CD4-positive, alpha-beta T cell (primary cell): ENCODE results near the gene SNTA1. TPM values are rescaled to one million over a fixed set of nuclear protein-coding genes. Genes with fewer than 3 reads are reported as not detected.

Experiments
- ATAC-seq: fragments of 200-7000 bp; cut with Tn5 transposase; one replicate; pipeline ENCODE4 v1.10.0; 2022; ENCODE audit warnings: mild to moderate bottlenecking; ENCODE audit not compliant: poor library complexity
- CTCF ChIA-PET: fragments of 350-600 bp; sonication (Branson Sonifier 250); formaldehyde crosslinking; loops from one replicate; lab custom pipeline; 2021; ENCODE audit warnings: antibody characterized with exemption, inconsistent platforms; lab: Charles Lee
- POLR2A ChIA-PET: fragments of 350-600 bp; sonication (Branson Sonifier 250); formaldehyde crosslinking; loops from one replicate; lab custom pipeline; 2021; ENCODE audit warnings: antibody characterized with exemption, inconsistent platforms; lab: Charles Lee
- DNase-seq, 14 experiments: peaks; one replicate each; pipeline ENCODE4 v3.0.0-alpha.2; 2013 to 2020; ENCODE audit warnings: mixed read lengths in 2 of 14
- H3K27ac ChIP-seq, 2 donors: one replicate each; pipeline versions ENCODE4 v1.5.1 to v1.7.0; 2013; ENCODE audit warnings: low read length in 2 of 2, low read depth in 1 of 2, mild to moderate bottlenecking in 1 of 2
- H3K27me3 ChIP-seq, 2 experiments: 1 replicate in 1 of 2; 2 replicates in 1 of 2; pipeline versions ENCODE4 v1.6.1 to v1.7.0; 2013; ENCODE audit warnings: low read length in 2 of 2, control low read depth in 1 of 2, mild to moderate bottlenecking in 1 of 2, moderate library complexity in 1 of 2; ENCODE audit not compliant: insufficient read depth in 2 of 2, control insufficient read depth in 1 of 2
- H3K36me3 ChIP-seq: one replicate; pipeline ENCODE4 v1.6.1; 2013; ENCODE audit warnings: low read length, control low read depth; ENCODE audit not compliant: insufficient read depth
- H3K4me1 ChIP-seq: one replicate; pipeline ENCODE4 v1.6.1; 2013; ENCODE audit warnings: low read length, control low read depth; ENCODE audit not compliant: insufficient read depth
- H3K4me3 ChIP-seq: one replicate; pipeline ENCODE4 v1.5.1; 2013; ENCODE audit warnings: mild to moderate bottlenecking, low read length, moderate library complexity
- H3K9me3 ChIP-seq, 2 experiments: 1 replicate in 1 of 2; 2 replicates in 1 of 2; pipeline versions ENCODE4 v1.6.1 to v1.7.0; 2013; ENCODE audit warnings: low read length in 2 of 2, mild to moderate bottlenecking in 2 of 2, control low read depth in 1 of 2, moderate library complexity in 1 of 2; ENCODE audit not compliant: control insufficient read depth in 1 of 2, insufficient read depth in 1 of 2
- H3K27ac Mint-ChIP-seq: one replicate; pipeline ENCODE4 v1.8.0; 2020; ENCODE audit warnings: mixed read lengths
- H3K27me3 Mint-ChIP-seq: one replicate; pipeline ENCODE4 v1.8.0; 2021; ENCODE audit warnings: mixed read lengths
- H3K36me3 Mint-ChIP-seq: one replicate; pipeline ENCODE4 v1.8.0; 2021; ENCODE audit warnings: low read depth, mixed read lengths
- H3K4me1 Mint-ChIP-seq: one replicate; pipeline ENCODE4 v1.8.0; 2021; ENCODE audit warnings: low read depth, mixed read lengths
- H3K4me3 Mint-ChIP-seq: one replicate; pipeline ENCODE4 v1.8.0; 2020; ENCODE audit warnings: mild to moderate bottlenecking, mixed read lengths
- H3K9me3 Mint-ChIP-seq: one replicate; pipeline ENCODE4 v1.8.0; 2020; ENCODE audit warnings: mixed read lengths
- intact Hi-C, 2 experiments: fragments of 100-400 bp; cut with DNase I in 1 of 2; cut with micrococcal nuclease in 1 of 2; formaldehyde crosslinking; loops; one replicate each; pipeline versions ENCODE4 v1.15.1 to v1.9.0; 2023 to 2025; cut with DNase I, micrococcal nuclease
- total RNA-seq, 174 experiments: library from RNA in 2 of 174; stranded (reverse) in 2 of 174; gene quantifications; one replicate each; pipeline ENCODE4 v1.2.3 and lab custom pipeline; 2021 to 2026
- TF ChIP-seq, protein P1 (sequence below): fragments of 200-600 bp; IDR thresholded peaks from one replicate; pipeline ENCODE4 v1.8.0; 2022; ENCODE audit warnings: antibody characterized with exemption, mild to moderate bottlenecking

Gene SNTA1
- total RNA-seq, 2 experiments from 2014 or later, result 5.0 to 5.2 TPM

GRCh38 chr20:33475381-33476152 is 32.0 kb upstream of the SNTA1 start:
- Mint-ChIP-seq H3K9me3 (no peaks in the 10 kb centered on the region), H3K27me3 (no peaks in the 10 kb centered on the region), H3K27ac (no peak overlapping the region), H3K4me1 (no peaks in the 10 kb centered on the region), H3K36me3 (no peaks in the 10 kb centered on the region), H3K4me3 (no peak overlapping the region)
- DNase-seq, result no peak
- H3K27ac ChIP-seq, result no peak overlapping the region
- H3K36me3 ChIP-seq, result no peaks in the 10 kb centered on the region
- ChIA-PET CTCF (no interaction called here), POLR2A (no interaction called here)
- ATAC-seq, result no peak
- no peaks in the 10 kb centered on the region for H3K27me3 ChIP-seq
- H3K4me3 ChIP-seq, result no peak overlapping the region
- TF ChIP-seq, protein P1, sequence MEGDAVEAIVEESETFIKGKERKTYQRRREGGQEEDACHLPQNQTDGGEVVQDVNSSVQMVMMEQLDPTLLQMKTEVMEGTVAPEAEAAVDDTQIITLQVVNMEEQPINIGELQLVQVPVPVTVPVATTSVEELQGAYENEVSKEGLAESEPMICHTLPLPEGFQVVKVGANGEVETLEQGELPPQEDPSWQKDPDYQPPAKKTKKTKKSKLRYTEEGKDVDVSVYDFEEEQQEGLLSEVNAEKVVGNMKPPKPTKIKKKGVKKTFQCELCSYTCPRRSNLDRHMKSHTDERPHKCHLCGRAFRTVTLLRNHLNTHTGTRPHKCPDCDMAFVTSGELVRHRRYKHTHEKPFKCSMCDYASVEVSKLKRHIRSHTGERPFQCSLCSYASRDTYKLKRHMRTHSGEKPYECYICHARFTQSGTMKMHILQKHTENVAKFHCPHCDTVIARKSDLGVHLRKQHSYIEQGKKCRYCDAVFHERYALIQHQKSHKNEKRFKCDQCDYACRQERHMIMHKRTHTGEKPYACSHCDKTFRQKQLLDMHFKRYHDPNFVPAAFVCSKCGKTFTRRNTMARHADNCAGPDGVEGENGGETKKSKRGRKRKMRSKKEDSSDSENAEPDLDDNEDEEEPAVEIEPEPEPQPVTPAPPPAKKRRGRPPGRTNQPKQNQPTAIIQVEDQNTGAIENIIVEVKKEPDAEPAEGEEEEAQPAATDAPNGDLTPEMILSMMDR, result no peak
- intact Hi-C loops, result no loop called here
- H3K9me3 ChIP-seq, result no peaks in the 10 kb centered on the region
- H3K4me1 ChIP-seq, result no peaks in the 10 kb centered on the region

- Mint-ChIP-seq H3K36me3 (no peaks in the 10 kb centered on the region), H3K4me1 (no peaks in the 10 kb centered on the region), H3K27ac (no peak overlapping the region), H3K4me3 (no peak overlapping the region), H3K9me3 (no peaks in the 10 kb centered on the region), H3K27me3 (no peaks in the 10 kb centered on the region)
- DNase-seq, result no peak
- TF ChIP-seq, protein P1, result no peak
- no peaks in the 10 kb centered on the region for H3K36me3 ChIP-seq
- ChIA-PET CTCF (no interaction called here), POLR2A (no interaction called here)
- H3K27ac ChIP-seq, result no peak overlapping the region
- H3K4me3 ChIP-seq, result no peak overlapping the region
- no peaks in the 10 kb centered on the region for H3K4me1 ChIP-seq
- ATAC-seq, result no peak
- intact Hi-C loops, result no loop called here
- H3K27me3 ChIP-seq, result no peaks in the 10 kb centered on the region
- no peaks in the 10 kb centered on the region for H3K9me3 ChIP-seq
These were observed 31.4 kb upstream of the SNTA1 start for GRCh38 chr20:33474963-33475362.

DNA sequence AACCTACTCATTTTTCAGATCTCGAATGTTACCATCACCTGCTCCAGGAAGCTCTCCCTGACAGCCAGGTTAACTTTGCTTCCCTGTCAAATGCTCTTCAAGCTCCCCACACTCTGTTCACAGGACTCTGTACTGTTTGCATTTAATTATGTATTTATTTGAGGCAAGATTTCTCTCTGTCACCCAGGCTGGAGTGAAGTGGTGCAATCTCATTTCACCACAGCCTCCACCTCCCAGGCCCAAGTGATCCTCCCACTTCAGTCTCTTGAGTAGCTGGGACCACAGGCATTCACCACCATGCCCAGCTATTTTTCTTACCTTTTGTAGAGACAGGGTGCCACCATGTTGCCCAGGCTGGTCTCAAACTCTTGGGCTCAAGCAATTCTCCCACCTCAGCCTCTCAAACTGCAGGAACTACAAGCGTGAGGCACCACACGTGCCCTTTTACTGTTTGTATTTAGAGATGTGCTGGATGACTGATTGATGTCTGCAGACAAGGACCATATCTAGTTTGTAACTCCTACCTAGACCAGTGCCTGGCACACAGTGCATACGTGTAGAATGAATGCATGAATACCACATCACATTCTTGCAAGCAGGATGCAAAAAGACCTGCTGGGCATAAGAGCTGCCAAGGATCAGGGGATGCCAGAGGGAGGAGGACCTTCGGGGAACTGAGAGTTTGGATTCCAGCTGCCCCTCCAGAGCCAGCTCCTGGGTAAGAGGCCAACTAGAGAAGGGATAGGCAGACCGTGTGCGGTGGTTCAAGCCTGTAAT is 30.7 kb upstream of the SNTA1 start:
- intact Hi-C loops, result no loop called here
- Histone ChIP-seq H3K4me1 (no peaks in the 10 kb centered on the region), H3K9me3 (no peaks in the 10 kb centered on the region), H3K27me3 (no peaks in the 10 kb centered on the region), H3K4me3 (no peak overlapping the region), H3K36me3 (no peaks in the 10 kb centered on the region), H3K27ac (no peak overlapping the region)
- Mint-ChIP-seq H3K4me1 (no peaks in the 10 kb centered on the region), H3K9me3 (no peaks in the 10 kb centered on the region), H3K4me3 (no peak overlapping the region), H3K27me3 (no peaks in the 10 kb centered on the region), H3K36me3 (no peaks in the 10 kb centered on the region), H3K27ac (no peak overlapping the region)
- DNase-seq, result no peak
- CTCF ChIA-PET, result interaction anchor here (1.8 kb wide), 1 partner anchor 194 kb away, joined by 7 read pairs; no protein-coding TSS in a partner anchor
- ATAC-seq, result no peak
- TF ChIP-seq, protein P1, result no peak
- POLR2A ChIA-PET, result no interaction called here
